Measurements from ENCODE around the gene LIMK2. TPM values are rescaled to one million over a fixed set of nuclear protein-coding genes. Genes with fewer than 3 reads are reported as not detected.

Gene LIMK2
- total RNA-seq, 1 donor from 2014 or later, result 248 TPM

GRCh38 chr22:31241200-31241599, 29.1 kb downstream of the LIMK2 start:
- Mint-ChIP-seq H3K36me3 (ENCODE audit: low read depth, unreplicated experiment) (peaks cover 38% of the 10 kb centered on the region), H3K4me1 (ENCODE audit: unreplicated experiment) (peaks cover 40% of the 10 kb centered on the region), H3K27ac (ENCODE audit: unreplicated experiment) (no peak overlapping the region), H3K9me3 (ENCODE audit: unreplicated experiment) (no peaks in the 10 kb centered on the region), H3K4me3 (ENCODE audit: unreplicated experiment) (no peak overlapping the region), H3K27me3 (ENCODE audit: unreplicated experiment) (peaks cover 3% of the 10 kb centered on the region)
- no peak for TF ChIP-seq CTCF (IDR thresholded peaks at IDR 0.05; ENCODE audit: unreplicated experiment)
- DNase-seq (ENCODE audit: low spot score), result no peak

GRCh38 chr22:31241936-31242335, 29.8 kb downstream of the LIMK2 start:
- TF ChIP-seq CTCF (IDR thresholded peaks at IDR 0.05; ENCODE audit: unreplicated experiment), result no peak
- no peak for DNase-seq (ENCODE audit: low spot score)
- no peak overlapping the region for H3K27ac Mint-ChIP-seq (ENCODE audit: unreplicated experiment)
- H3K27me3 Mint-ChIP-seq (ENCODE audit: unreplicated experiment), result peaks cover 3% of the 10 kb centered on the region
- H3K4me1 Mint-ChIP-seq (ENCODE audit: unreplicated experiment), result peaks cover 44% of the 10 kb centered on the region
- H3K4me3 Mint-ChIP-seq (ENCODE audit: unreplicated experiment), result peak overlapping the region; percentile 43
- no peaks in the 10 kb centered on the region for H3K9me3 Mint-ChIP-seq (ENCODE audit: unreplicated experiment)
- peaks cover 41% of the 10 kb centered on the region for H3K36me3 Mint-ChIP-seq (ENCODE audit: low read depth, unreplicated experiment)

DNA sequence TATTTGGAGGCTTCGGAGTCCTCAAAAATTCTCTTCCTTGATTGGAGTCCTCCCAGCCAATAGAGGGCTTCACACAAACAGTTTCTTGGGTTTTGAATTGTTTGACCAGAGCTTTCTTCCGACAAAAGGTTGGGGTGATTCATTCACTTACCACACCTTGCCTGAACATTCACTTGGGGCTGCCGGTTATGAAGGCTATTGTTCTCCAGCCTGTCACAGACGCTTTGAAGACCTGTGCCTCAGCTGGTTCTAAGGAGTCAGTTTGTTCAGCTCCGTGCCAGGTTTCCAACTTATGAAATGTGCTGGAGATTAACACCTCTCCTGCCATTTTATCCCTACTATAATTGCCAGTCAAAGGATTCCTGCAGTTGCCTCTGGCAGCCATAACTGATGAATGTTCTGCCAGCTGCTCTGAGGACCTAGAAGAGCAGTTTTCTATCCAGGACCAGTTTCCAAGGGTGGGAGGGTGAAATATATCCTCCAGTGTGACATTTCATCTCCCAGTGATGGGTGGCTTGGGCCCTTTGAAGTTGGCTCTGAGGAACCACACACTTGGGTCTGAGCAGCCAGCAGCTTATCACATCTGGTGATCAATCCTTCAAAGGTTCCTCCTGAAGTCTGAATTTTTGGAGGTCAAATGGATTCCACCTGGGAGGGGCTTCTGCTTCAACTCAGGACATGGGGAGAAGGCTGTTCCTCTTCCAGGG, 31.4 kb downstream of the LIMK2 start:
- no peak for TF ChIP-seq CTCF (IDR thresholded peaks at IDR 0.05; ENCODE audit: unreplicated experiment)
- Mint-ChIP-seq H3K4me3 (ENCODE audit: unreplicated experiment) (peak overlapping the region; percentile 42), H3K9me3 (ENCODE audit: unreplicated experiment) (no peaks in the 10 kb centered on the region), H3K4me1 (ENCODE audit: unreplicated experiment) (peaks cover 59% of the 10 kb centered on the region), H3K36me3 (ENCODE audit: low read depth, unreplicated experiment) (peaks cover 43% of the 10 kb centered on the region), H3K27me3 (ENCODE audit: unreplicated experiment) (peaks cover 3% of the 10 kb centered on the region), H3K27ac (ENCODE audit: unreplicated experiment) (no peak overlapping the region)
- no peak for DNase-seq (ENCODE audit: low spot score)

- TF ChIP-seq CTCF (IDR thresholded peaks at IDR 0.05; ENCODE audit: unreplicated experiment), result no peak
- Mint-ChIP-seq H3K4me3 (ENCODE audit: unreplicated experiment) (no peak overlapping the region), H3K27ac (ENCODE audit: unreplicated experiment) (peak overlapping the region; percentile 85), H3K36me3 (ENCODE audit: low read depth, unreplicated experiment) (peaks cover 42% of the 10 kb centered on the region), H3K4me1 (ENCODE audit: unreplicated experiment) (peaks cover 66% of the 10 kb centered on the region), H3K27me3 (ENCODE audit: unreplicated experiment) (peaks cover 3% of the 10 kb centered on the region), H3K9me3 (ENCODE audit: unreplicated experiment) (no peaks in the 10 kb centered on the region)
- DNase-seq (ENCODE audit: low spot score), result no peak
These were observed 32.2 kb downstream of the LIMK2 start for GRCh38 chr22:31244046-31244942.
